IMR-90 (cell line): ENCODE data around the gene ARPIN.

Source experiments
- CEBPB ChIP-seq: IDR thresholded peaks from 2 replicates; pipeline ENCODE4 v1.6.1; 2012; ENCODE audit warnings: low read depth, low read length, improper control_type of control experiment
- CHD1 ChIP-seq: IDR thresholded peaks from 2 replicates; pipeline ENCODE4 v1.6.1; 2012; ENCODE audit warnings: low read depth, low read length, improper control_type of control experiment
- MAFK ChIP-seq: IDR thresholded peaks from 2 replicates; pipeline ENCODE4 v1.6.1; 2012; ENCODE audit warnings: low read depth, low read length, improper control_type of control experiment
- MAZ ChIP-seq: IDR thresholded peaks from 2 replicates; pipeline ENCODE4 v1.6.1; 2012; ENCODE audit warnings: low read depth, mild to moderate bottlenecking, low read length, improper control_type of control experiment, moderate library complexity, borderline replicate concordance
- MXI1 ChIP-seq: IDR thresholded peaks from 2 replicates; pipeline ENCODE4 v1.6.1; 2012; ENCODE audit warnings: low read depth, mild to moderate bottlenecking, low read length, moderate library complexity, borderline replicate concordance
- NFE2L2 ChIP-seq: fragments of 150-350 bp; IDR thresholded peaks from 2 replicates; pipeline ENCODE4 v1.6.1; 2016; ENCODE audit warnings: low read depth, mild to moderate bottlenecking, low read length
- POLR2A ChIP-seq: IDR thresholded peaks from 2 replicates; pipeline ENCODE4 v1.6.1; 2012; ENCODE audit warnings: mild to moderate bottlenecking, low read depth, low read length
- RAD21 ChIP-seq: IDR thresholded peaks from 2 replicates; pipeline ENCODE4 v1.6.1; 2012; ENCODE audit warnings: low read length, improper control_type of control experiment
- RCOR1 ChIP-seq: IDR thresholded peaks from 2 replicates; pipeline ENCODE4 v1.6.1; 2012; ENCODE audit warnings: mild to moderate bottlenecking, low read length, improper control_type of control experiment; ENCODE audit not compliant: insufficient replicate concordance
- RFX5 ChIP-seq: IDR thresholded peaks from 2 replicates; pipeline ENCODE4 v1.8.0; 2012; ENCODE audit warnings: low read depth, mild to moderate bottlenecking, low read length, moderate library complexity
- SMC3 ChIP-seq: fragments of 150-350 bp; IDR thresholded peaks from 2 replicates; pipeline ENCODE4 v1.6.1; 2016; ENCODE audit warnings: low read depth, mild to moderate bottlenecking, antibody characterized with exemption, low read length, moderate library complexity
- TF ChIP-seq, protein P1 (sequence below): conservative IDR thresholded peaks from 2 replicates; pipeline ENCODE4 v1.5.1; 2012; ENCODE audit warnings: mild to moderate bottlenecking, low read depth, low read length, improper control_type of control experiment
- TF ChIP-seq, protein P2 (sequence below): fragments of 150-350 bp; IDR thresholded peaks from 2 replicates; pipeline ENCODE4 v1.6.1; 2017; ENCODE audit warnings: mild to moderate bottlenecking, antibody characterized with exemption, low read length, low read depth
- TF ChIP-seq, protein P3 (sequence below): fragments of 150-350 bp; IDR thresholded peaks from 2 replicates; pipeline ENCODE4 v1.6.1; 2016; ENCODE audit warnings: low read depth, mild to moderate bottlenecking, low read length, moderate library complexity, borderline replicate concordance

DNA sequence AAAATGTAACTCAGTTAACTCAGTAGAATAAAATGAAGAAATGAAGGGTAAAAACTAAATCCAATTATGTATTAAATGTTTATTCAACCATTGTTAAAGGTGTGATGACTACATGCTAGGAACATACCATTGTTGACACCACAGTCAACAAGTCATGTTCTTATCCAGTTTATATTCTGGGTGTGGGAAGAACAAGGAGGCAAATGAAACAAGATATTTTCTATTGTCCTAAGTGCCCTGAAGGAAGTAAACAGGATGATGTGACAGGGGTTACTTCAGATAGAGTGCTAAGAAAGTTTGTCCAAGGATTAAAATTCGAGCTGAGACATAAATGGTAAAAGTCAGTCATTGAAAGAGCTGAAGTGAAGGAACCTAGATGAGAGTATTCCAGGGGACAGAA is 32.0 kb downstream of the ARPIN start:
- TF ChIP-seq, protein P1, sequence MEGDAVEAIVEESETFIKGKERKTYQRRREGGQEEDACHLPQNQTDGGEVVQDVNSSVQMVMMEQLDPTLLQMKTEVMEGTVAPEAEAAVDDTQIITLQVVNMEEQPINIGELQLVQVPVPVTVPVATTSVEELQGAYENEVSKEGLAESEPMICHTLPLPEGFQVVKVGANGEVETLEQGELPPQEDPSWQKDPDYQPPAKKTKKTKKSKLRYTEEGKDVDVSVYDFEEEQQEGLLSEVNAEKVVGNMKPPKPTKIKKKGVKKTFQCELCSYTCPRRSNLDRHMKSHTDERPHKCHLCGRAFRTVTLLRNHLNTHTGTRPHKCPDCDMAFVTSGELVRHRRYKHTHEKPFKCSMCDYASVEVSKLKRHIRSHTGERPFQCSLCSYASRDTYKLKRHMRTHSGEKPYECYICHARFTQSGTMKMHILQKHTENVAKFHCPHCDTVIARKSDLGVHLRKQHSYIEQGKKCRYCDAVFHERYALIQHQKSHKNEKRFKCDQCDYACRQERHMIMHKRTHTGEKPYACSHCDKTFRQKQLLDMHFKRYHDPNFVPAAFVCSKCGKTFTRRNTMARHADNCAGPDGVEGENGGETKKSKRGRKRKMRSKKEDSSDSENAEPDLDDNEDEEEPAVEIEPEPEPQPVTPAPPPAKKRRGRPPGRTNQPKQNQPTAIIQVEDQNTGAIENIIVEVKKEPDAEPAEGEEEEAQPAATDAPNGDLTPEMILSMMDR: no peak
- no peak for TF ChIP-seq POLR2A
- TF ChIP-seq RAD21: no peak
- TF ChIP-seq RFX5: no peak
- no peak for TF ChIP-seq CHD1
- no peak for TF ChIP-seq MXI1
- no peak for TF ChIP-seq SMC3
- TF ChIP-seq, protein P2, sequence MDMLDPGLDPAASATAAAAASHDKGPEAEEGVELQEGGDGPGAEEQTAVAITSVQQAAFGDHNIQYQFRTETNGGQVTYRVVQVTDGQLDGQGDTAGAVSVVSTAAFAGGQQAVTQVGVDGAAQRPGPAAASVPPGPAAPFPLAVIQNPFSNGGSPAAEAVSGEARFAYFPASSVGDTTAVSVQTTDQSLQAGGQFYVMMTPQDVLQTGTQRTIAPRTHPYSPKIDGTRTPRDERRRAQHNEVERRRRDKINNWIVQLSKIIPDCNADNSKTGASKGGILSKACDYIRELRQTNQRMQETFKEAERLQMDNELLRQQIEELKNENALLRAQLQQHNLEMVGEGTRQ: no peak
- TF ChIP-seq CEBPB: no peak
- TF ChIP-seq, protein P3, sequence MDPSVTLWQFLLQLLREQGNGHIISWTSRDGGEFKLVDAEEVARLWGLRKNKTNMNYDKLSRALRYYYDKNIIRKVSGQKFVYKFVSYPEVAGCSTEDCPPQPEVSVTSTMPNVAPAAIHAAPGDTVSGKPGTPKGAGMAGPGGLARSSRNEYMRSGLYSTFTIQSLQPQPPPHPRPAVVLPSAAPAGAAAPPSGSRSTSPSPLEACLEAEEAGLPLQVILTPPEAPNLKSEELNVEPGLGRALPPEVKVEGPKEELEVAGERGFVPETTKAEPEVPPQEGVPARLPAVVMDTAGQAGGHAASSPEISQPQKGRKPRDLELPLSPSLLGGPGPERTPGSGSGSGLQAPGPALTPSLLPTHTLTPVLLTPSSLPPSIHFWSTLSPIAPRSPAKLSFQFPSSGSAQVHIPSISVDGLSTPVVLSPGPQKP: no peak
- no peak for TF ChIP-seq RCOR1
- TF ChIP-seq NFE2L2: no peak
- no peak for TF ChIP-seq MAFK
- TF ChIP-seq MAZ: no peak
